Endothelial cell of umbilical vein (primary cell): ENCODE results near the gene ZNF732. TPM values are rescaled to one million over a fixed set of nuclear protein-coding genes. Genes with fewer than 3 reads are reported as not detected.
A peak's percentile ranks its signal among the peaks of the same experiment; 100 is the strongest.

ENCODE experiments used
- BruUV-seq: library from RNA; stranded (reverse); fragments of 400-500 nt; replicated peaks from 2 replicates; lab custom pipeline; 2021; lab: Mats Ljungman, UMichigan
- CTCF ChIA-PET: fragments of 300-600, 350-600 bp; sonication (Branson Sonifier 250); formaldehyde crosslinking; loops from one replicate; lab custom pipeline; 2021; ENCODE audit warnings: antibody characterized with exemption, inconsistent platforms; lab: Charles Lee
- POLR2A ChIA-PET: fragments of 300-600, 350-600 bp; sonication (Branson Sonifier 250); formaldehyde crosslinking; loops from one replicate; lab custom pipeline; 2021; ENCODE audit warnings: antibody characterized with exemption, inconsistent platforms; lab: Charles Lee
- DNase-seq: peaks from one replicate; pipeline ENCODE4 v3.0.0-alpha.2; 2011; ENCODE audit warnings: low read depth, low spot score
- FAIRE-seq: peaks from 2 replicates; lab custom pipeline; 2011; peaks lifted over from hg19 to GRCh38; lab: Jason Lieb, UNC
- H2AFZ ChIP-seq: 2 replicates; pipeline ENCODE4 v1.6.0; 2012; ENCODE audit warnings: low read depth, low read length, control low read depth, inconsistent platforms
- H3K27ac ChIP-seq: 2 replicates; pipeline ENCODE4 v1.5.1; 2011; ENCODE audit warnings: low read depth, mild to moderate bottlenecking, control low read depth, low read length, moderate library complexity; ENCODE audit not compliant: insufficient read depth
- H3K27me3 ChIP-seq, 2 experiments: 2 replicates each; pipeline versions ENCODE4 v1.6.0 to v1.6.1; 2011; ENCODE audit warnings: low read length in 2 of 2, mixed read lengths in 1 of 2; ENCODE audit not compliant: control insufficient read depth in 2 of 2, insufficient read depth in 2 of 2
- H3K36me3 ChIP-seq, 2 experiments: 2 replicates in 1 of 2; 3 replicates in 1 of 2; pipeline ENCODE4 v1.5.1; 2011; ENCODE audit warnings: low read length in 2 of 2, mild to moderate bottlenecking in 1 of 2, moderate library complexity in 1 of 2; ENCODE audit not compliant: control insufficient read depth in 2 of 2, insufficient read depth in 2 of 2; ENCODE audit errors: extremely low read depth in 1 of 2
- H3K4me1 ChIP-seq: 3 replicates; pipeline ENCODE4 v1.5.1; 2011; ENCODE audit warnings: mild to moderate bottlenecking, low read length; ENCODE audit not compliant: control insufficient read depth, insufficient read depth; ENCODE audit errors: extremely low read depth
- H3K4me2 ChIP-seq: 2 replicates; pipeline ENCODE4 v1.6.1; 2011; ENCODE audit warnings: low read length, control low read depth, mixed read lengths; ENCODE audit not compliant: insufficient read depth
- H3K4me3 ChIP-seq, 3 experiments: fragments of 200-600 bp in 1 of 3; sonication (generic), shearing (Covaris generic) in 1 of 3; replicated peaks in 1 of 3; 2 replicates each; pipeline ENCODE4 v1.5.1; 2011 to 2016; ENCODE audit warnings: control low read depth in 3 of 3, low read length in 3 of 3, mild to moderate bottlenecking in 2 of 3, inconsistent platforms in 1 of 3, low read depth in 1 of 3, moderate library complexity in 1 of 3; ENCODE audit not compliant: insufficient read depth in 1 of 3
- H3K79me2 ChIP-seq: 2 replicates; pipeline ENCODE4 v1.6.0; 2012; ENCODE audit warnings: low read length, inconsistent platforms; ENCODE audit not compliant: control insufficient read depth, insufficient read depth
- H3K9ac ChIP-seq: replicated peaks from 2 replicates; pipeline ENCODE3; 2011; ENCODE audit warnings: low read length, control low read depth; ENCODE audit not compliant: insufficient read depth; ENCODE audit errors: extremely low read depth
- H3K9me1 ChIP-seq: replicated peaks from 3 replicates; pipeline ENCODE4 v1.6.0; 2011; ENCODE audit warnings: mild to moderate bottlenecking, low read length; ENCODE audit not compliant: control insufficient read depth, insufficient read depth; ENCODE audit errors: extremely low read depth
- H3K9me3 ChIP-seq: replicated peaks from 2 replicates; pipeline ENCODE4 v1.5.1; 2012; ENCODE audit warnings: low read length, inconsistent platforms; ENCODE audit not compliant: control insufficient read depth, insufficient read depth
- H4K20me1 ChIP-seq: replicated peaks from 2 replicates; pipeline ENCODE3; 2011; ENCODE audit warnings: mild to moderate bottlenecking, low read length; ENCODE audit not compliant: control insufficient read depth, insufficient read depth; ENCODE audit errors: extremely low read depth
- EZH2 ChIP-seq: IDR thresholded peaks from 2 replicates; pipeline ENCODE4 v1.6.1; 2012; ENCODE audit warnings: borderline replicate concordance, low read depth, mild to moderate bottlenecking, moderate library complexity, low read length, inconsistent platforms; ENCODE audit not compliant: severe bottlenecking
- FOS ChIP-seq: IDR thresholded peaks from 2 replicates; pipeline ENCODE4 v1.6.1; 2011; ENCODE audit warnings: mild to moderate bottlenecking, low read length, moderate library complexity, borderline replicate concordance; ENCODE audit not compliant: insufficient read depth
- GATA2 ChIP-seq: IDR thresholded peaks from 2 replicates; pipeline ENCODE4 v1.7.0; 2011; ENCODE audit warnings: low read depth, mild to moderate bottlenecking, moderate library complexity, mixed read lengths, low read length; ENCODE audit not compliant: insufficient read length, insufficient read depth
- JUN ChIP-seq: IDR thresholded peaks from 2 replicates; pipeline ENCODE4 v1.6.1; 2011; ENCODE audit warnings: borderline replicate concordance, low read depth; ENCODE audit not compliant: insufficient read length, insufficient read depth
- MYC ChIP-seq: IDR thresholded peaks from one replicate; pipeline ENCODE4 v1.6.1; 2011; ENCODE audit warnings: mild to moderate bottlenecking, low read depth, low read length
- POLR2A ChIP-seq: IDR thresholded peaks from 2 replicates; pipeline ENCODE4 v1.6.1; 2012; ENCODE audit warnings: low read depth, mild to moderate bottlenecking, control low read depth, low read length
- POLR2AphosphoS5 ChIP-seq: IDR thresholded peaks from 2 replicates; pipeline ENCODE4 v1.6.1; 2012; ENCODE audit warnings: low read depth, mild to moderate bottlenecking, control low read depth, low read length, moderate library complexity; ENCODE audit not compliant: insufficient read depth
- dilution Hi-C: fragments of 300-500 bp; cut with MboI; formaldehyde crosslinking; loops from one replicate; pipeline ENCODE4 v1.15.0; 2019; ENCODE audit warnings: low sequenced_read_pairs; ENCODE audit not compliant: extremely low pct_ligation_motif_present
- intact Hi-C: fragments of 100-400 bp; cut with micrococcal nuclease; formaldehyde crosslinking; loops from one replicate; pipeline ENCODE4 v1.10.0; 2022
- polyA plus RNA-seq, 4 experiments: library from polyadenylated mRNA; depleted of rRNA in 3 of 4; stranded (reverse) in 3 of 4; unstranded in 1 of 4; fragments of >200 nt; gene quantifications; 2 replicates each; pipeline versions ENCODE4 v1.2.1 to v1.2.3, GENCODE V29; 2011 to 2012; ENCODE audit warnings: missing spikeins in 1 of 4
- total RNA-seq: library from RNA; stranded (reverse); gene quantifications from 2 replicates; pipeline ENCODE4 v1.2.3, GENCODE V29; 2021
- TF ChIP-seq, protein P1 (sequence below): IDR thresholded peaks from 2 replicates; pipeline ENCODE4 v1.6.1; 2011; ENCODE audit not compliant: insufficient read depth, insufficient read length
- TF ChIP-seq, protein P2 (sequence below), 2 donors: IDR thresholded peaks; 1 replicate in 1 of 2; 2 replicates in 1 of 2; pipeline ENCODE4 v1.5.1; 2011; ENCODE audit warnings: low read length in 2 of 2, mild to moderate bottlenecking in 2 of 2, moderate library complexity in 2 of 2, control low read depth in 1 of 2, inconsistent platforms in 1 of 2, low read depth in 1 of 2; ENCODE audit not compliant: insufficient read depth in 1 of 2; ENCODE audit errors: extremely low read depth in 1 of 2

ZNF732 gene
- total and polyA plus RNA-seq, 2 donors (not counting 3 experiments of a cell fraction or from before 2014, with no cell fraction given) = 0.04 to 3.1 TPM

- H3K4me2 ChIP-seq = peak overlapping the region; percentile 4
- H3K4me3 ChIP-seq = peak overlapping the region; percentile 0 to 78 (median 39)
- no peaks in the 10 kb centered on the region for H3K27me3 ChIP-seq
- ChIA-PET POLR2A (no interaction called here), CTCF (no interaction called here)
- no peaks in the 10 kb centered on the region for H4K20me1 ChIP-seq
- H3K9ac ChIP-seq = peak overlapping the region; percentile 53
- TF ChIP-seq FOS = no peak
- no peak for TF ChIP-seq POLR2AphosphoS5
- TF ChIP-seq GATA2 = no peak
- TF ChIP-seq EZH2 = no peak
- no peak for TF ChIP-seq JUN
- TF ChIP-seq, protein P1, sequence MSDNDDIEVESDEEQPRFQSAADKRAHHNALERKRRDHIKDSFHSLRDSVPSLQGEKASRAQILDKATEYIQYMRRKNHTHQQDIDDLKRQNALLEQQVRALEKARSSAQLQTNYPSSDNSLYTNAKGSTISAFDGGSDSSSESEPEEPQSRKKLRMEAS = no peak
- no peak for TF ChIP-seq POLR2A
- TF ChIP-seq, protein P2, sequence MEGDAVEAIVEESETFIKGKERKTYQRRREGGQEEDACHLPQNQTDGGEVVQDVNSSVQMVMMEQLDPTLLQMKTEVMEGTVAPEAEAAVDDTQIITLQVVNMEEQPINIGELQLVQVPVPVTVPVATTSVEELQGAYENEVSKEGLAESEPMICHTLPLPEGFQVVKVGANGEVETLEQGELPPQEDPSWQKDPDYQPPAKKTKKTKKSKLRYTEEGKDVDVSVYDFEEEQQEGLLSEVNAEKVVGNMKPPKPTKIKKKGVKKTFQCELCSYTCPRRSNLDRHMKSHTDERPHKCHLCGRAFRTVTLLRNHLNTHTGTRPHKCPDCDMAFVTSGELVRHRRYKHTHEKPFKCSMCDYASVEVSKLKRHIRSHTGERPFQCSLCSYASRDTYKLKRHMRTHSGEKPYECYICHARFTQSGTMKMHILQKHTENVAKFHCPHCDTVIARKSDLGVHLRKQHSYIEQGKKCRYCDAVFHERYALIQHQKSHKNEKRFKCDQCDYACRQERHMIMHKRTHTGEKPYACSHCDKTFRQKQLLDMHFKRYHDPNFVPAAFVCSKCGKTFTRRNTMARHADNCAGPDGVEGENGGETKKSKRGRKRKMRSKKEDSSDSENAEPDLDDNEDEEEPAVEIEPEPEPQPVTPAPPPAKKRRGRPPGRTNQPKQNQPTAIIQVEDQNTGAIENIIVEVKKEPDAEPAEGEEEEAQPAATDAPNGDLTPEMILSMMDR (IDR thresholded peaks at IDR 0.05; ENCODE audit: extremely low read depth in 1 of 2, insufficient read depth in 1 of 2, low read depth in 1 of 2, low read length in 2 of 2) = no peak
- TF ChIP-seq MYC = no peak
- TSS peak; percentile 22 for BruUV-seq
- FAIRE-seq (no peak), DNase-seq (no peak)
- H2AFZ ChIP-seq = peak overlapping the region; percentile 2
- H3K36me3 ChIP-seq = no peaks in the 10 kb centered on the region
- H3K4me1 ChIP-seq = peaks cover 3% of the 10 kb centered on the region
- no peaks in the 10 kb centered on the region for H3K9me3 ChIP-seq
- dilution Hi-C loops = no loop called here
- intact Hi-C loops = loop anchor here (1.0 to 10.0 kb wide), 5 partner anchors 33 to 337 kb away; partner anchors contain the start of genes ATP5ME, MYL5, PIGG and ZNF721
- peak overlapping the region; percentile 1 for H3K27ac ChIP-seq
- peaks cover 20% of the 10 kb centered on the region for H3K79me2 ChIP-seq
- H3K9me1 ChIP-seq = no peaks in the 10 kb centered on the region
Measured at GRCh38 chr4:337932-338758, 32.9 kb upstream of the ZNF732 start.
